Left cardiac atrium (tissue), 4 donors: ENCODE results near the gene GLYATL1. TPM values are rescaled to one million over a fixed set of nuclear protein-coding genes. Genes with fewer than 3 reads are reported as not detected.
A peak's percentile ranks its signal among the peaks of the same experiment; 100 is the strongest.

Experiments
- ATAC-seq, 2 donors: fragments of 200-7000 bp; cut with Tn5 transposase; one replicate each; pipeline ENCODE4 v1.9.1; 2020; ENCODE audit warnings: mild to moderate bottlenecking in 2 of 2, moderate library complexity in 2 of 2
- DNase-seq: peaks from one replicate; pipeline ENCODE4 v3.0.0-alpha.2; 2020
- intact Hi-C, 2 donors: fragments of 100-400 bp; cut with DNase I; formaldehyde crosslinking; loops; one replicate each; pipeline versions ENCODE4 v1.14.1 to v1.15.1; 2022 to 2023
- long read RNA-seq: library from polyadenylated mRNA; unstranded; transcript quantifications from one replicate; pipeline ENCODE4 v2.0.0, GENCODE V29; 2021
- total RNA-seq, 2 donors: library from RNA; stranded (reverse); fragmentation: NEBNext Ultra II Directional; extraction: Animal tissue kit (Norgen Biotek cat#: 25700); gene quantifications; one replicate each; pipeline ENCODE4 v1.2.1, GENCODE V29; 2021
- donor health status: DM: no; HTN: yes; CAD: no.
- donor health status: DM: no; HTN: yes; CAD: no; lungs with severe emphysema.
- donor health status: DM: yes; HTN: yes; CAD: no.
- donor health status: Dilated cardiomyopathy.

GLYATL1 gene
- not detected for total RNA-seq
- long read RNA-seq = 0 reads

- ATAC-seq (no peak), DNase-seq (no peak)
- intact Hi-C loops = no loop called here
Observed at GRCh38 chr11:58939277-58939676, at the start of gene GLYATL1. GLYATL1 (plus strand) TSS chr11:58939488; CDS start chr11:58947088, 7,600 bp downstream.

GRCh38 chr11:58893899-58894298, 45.4 kb upstream of the GLYATL1 start:
- DNase-seq (no peak), ATAC-seq (no peak)

DNA sequence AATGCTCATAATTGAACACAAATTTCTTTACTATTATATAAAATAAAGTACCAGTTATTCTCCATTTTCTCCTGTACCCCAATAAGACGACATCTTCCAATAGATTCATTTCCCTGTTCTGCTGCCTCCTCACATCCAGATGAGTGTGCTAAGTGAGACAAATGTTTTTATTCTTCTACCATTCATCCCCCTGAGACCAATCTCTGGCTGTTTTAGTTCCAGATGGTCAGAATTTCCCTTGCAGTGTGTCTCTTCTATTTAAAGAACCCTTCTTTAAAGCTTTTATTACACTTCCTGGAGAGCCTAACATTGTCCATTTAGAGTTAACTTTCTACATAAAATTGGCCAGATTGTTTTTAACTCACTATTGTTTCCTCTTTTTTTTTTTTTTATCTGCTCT, 41.2 kb upstream of the GLYATL1 start:
- DNase-seq (no peak), ATAC-seq (no peak)
- intact Hi-C loops = no loop called here

More at GRCh38 chr11:58893899-58894298, 45.4 kb upstream of the GLYATL1 start:
- intact Hi-C loops = no loop called here

DNA sequence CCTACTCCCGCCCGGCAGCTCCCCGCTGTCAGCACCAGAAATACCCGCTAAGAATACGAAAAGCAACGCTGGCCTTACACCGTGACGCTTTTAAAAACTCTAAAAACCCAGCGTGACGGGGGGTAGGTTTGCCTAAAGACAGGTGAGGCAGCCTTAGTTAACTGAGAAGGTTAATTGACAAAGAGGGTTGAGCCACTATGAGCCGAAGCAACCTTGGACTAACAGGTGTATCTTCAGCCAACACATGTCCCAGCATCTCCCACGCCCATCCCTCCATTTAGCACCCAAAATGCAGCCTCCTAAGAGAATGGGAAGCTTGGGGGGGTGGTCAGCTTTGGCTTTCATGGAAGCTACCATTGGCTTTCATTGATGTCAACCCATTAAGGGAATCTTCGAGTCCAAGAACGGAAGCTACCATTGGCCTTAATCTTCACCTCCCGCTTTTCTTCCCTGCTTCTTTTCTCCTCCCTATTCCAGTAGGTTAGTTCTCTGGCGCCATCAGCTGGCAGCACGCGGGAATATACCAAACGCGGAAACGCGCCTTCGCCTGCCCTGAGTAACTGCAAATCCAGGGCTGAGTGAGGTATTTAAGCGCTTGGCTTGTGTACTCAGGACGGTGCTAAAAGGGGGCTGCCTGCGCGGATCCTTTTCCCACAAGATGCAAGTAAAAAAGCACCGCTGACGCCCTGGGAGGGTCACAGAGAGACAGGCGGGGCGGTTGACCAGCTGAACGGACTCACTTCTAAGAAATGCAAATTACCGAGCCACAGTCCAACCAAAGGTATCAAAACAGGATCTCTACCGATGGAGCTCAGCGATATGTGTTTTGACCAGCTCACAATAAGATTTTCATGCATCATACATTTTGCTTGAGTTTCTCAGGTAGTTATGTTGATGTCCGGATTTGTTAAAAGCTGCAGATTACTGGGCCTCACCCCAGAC, 38.5 kb upstream of the GLYATL1 start:
- DNase-seq (peak; percentile 60), ATAC-seq (peak; percentile 53 to 80)
- intact Hi-C loops = no loop called here

DNA sequence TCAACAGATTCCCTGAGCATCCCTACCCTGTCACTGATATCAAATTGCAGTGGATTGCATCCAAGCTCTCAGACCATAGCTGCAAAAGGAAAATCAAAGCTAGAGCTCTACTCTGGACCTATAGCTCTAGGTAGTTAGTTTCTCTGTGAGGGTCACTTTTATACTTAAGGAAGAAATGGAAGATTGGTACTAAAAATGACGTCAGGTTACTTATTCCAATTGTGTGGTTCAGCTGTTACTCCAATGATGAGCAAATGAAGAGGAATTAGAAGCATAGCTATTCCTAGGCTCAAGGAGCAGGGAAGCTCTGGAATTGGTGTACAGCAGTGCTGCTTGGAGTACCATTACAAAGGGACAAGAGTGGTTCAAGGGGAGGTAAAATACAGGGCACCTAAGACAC, 36.4 kb upstream of the GLYATL1 start:
- intact Hi-C loops = no loop called here
- ATAC-seq (no peak), DNase-seq (no peak)

GRCh38 chr11:58905011-58905720, 34.1 kb upstream of the GLYATL1 start:
- DNase-seq (peak; percentile 37), ATAC-seq (peak; percentile 19 to 78)
- intact Hi-C loops = no loop called here

DNA sequence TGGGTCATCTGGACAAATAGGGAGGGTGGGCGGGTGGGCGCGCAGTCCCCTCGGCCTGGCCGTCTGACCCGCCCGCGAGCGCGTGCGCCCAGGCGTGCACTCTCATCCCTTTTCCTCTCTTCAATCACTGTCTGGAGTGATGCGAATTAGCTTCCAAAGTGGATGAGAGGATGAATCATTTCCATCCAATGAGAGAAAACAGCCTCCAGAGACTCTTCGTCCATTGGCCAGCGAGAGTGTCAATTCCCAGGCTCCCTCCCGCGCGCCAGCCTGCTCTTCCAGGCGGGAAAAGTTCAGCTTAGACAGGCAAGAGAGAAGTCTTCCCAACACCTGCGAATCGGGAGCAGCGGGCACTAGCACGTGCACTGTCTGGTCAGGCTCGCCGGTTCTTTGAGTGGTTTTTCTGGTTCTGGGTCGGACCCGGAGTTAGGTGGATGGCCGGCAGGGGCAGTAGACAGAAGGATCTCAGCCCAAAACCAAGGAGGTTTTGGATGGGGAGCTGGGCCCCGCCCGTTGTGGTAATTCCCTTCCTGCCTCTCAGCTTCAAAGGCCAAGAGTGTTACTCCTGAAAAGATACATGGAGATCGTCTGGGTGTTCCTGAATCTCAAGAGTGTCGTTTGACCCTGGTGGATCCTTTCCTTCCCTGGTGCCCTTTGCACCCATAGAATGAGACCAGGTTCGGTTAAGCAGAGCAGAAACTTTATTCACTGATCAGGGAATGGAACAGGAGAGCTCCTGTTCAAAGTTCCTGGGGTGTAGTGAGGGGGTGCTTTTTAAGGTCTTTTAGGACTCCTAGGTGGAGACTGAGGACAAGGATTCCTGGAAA, 33.4 kb upstream of the GLYATL1 start:
- intact Hi-C loops = no loop called here
- peak; percentile 80 to 97 for ATAC-seq
- DNase-seq = peak; percentile 51

GRCh38 chr11:58907780-58908179, 31.5 kb upstream of the GLYATL1 start:
- no peak for DNase-seq
- intact Hi-C loops = no loop called here

GRCh38 chr11:58912124-58912523, 27.2 kb upstream of the GLYATL1 start:
- DNase-seq (no peak), ATAC-seq (no peak)
- intact Hi-C loops = no loop called here

More at GRCh38 chr11:58907780-58908179, 31.5 kb upstream of the GLYATL1 start:
- no peak for ATAC-seq

GRCh38 chr11:58913685-58914084, 25.6 kb upstream of the GLYATL1 start:
- no peak for DNase-seq
- intact Hi-C loops = no loop called here
- ATAC-seq = no peak

DNA sequence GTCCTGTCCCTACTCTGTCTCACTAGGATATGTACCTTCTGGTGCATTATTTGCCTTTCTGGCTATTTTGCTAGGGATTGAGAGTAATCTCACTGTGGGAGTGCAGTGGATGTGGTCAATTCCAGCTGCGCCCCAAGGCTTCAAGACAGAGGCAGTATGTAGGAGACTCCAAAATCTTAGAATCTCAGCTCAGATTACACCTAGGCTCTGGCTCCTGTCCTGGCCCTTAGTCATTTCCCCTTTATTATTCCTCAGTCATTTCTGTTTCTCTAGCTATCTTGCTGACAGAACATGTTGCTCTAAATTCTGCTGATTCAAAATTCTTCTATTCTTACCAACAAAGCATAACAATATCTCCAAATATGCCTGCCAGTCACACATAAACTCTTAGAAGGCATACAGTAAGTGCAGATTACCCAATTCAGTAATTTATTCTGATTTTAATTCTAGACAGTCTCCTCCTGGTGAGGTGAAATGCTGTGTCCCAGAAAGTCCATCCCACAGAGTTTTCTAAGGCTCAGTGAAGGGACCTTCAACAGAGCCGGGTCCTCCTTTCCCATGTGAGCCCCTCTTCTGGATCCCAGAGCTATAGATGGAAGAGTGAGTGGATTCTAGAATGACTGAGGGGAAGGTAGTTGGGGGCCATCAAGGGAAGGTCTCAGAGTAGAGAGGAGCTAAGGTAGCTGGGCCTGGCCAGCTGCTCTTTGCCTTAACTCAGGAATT, 24.3 kb upstream of the GLYATL1 start:
- ATAC-seq = no peak
- no peak for DNase-seq
- intact Hi-C loops = no loop called here

GRCh38 chr11:58916637-58917036, 22.7 kb upstream of the GLYATL1 start:
- intact Hi-C loops = no loop called here
- no peak for DNase-seq
- no peak for ATAC-seq

GRCh38 chr11:58917159-58917783, 22.0 kb upstream of the GLYATL1 start:
- DNase-seq (no peak), ATAC-seq (no peak)
- intact Hi-C loops = no loop called here

- DNase-seq = no peak
- ATAC-seq = no peak
- intact Hi-C loops = no loop called here
Observed at GRCh38 chr11:58919561-58919960, 19.7 kb upstream of the GLYATL1 start.

- ATAC-seq = no peak
- intact Hi-C loops = no loop called here
- no peak for DNase-seq
Observed at GRCh38 chr11:58919980-58920379, 19.3 kb upstream of the GLYATL1 start.

DNA sequence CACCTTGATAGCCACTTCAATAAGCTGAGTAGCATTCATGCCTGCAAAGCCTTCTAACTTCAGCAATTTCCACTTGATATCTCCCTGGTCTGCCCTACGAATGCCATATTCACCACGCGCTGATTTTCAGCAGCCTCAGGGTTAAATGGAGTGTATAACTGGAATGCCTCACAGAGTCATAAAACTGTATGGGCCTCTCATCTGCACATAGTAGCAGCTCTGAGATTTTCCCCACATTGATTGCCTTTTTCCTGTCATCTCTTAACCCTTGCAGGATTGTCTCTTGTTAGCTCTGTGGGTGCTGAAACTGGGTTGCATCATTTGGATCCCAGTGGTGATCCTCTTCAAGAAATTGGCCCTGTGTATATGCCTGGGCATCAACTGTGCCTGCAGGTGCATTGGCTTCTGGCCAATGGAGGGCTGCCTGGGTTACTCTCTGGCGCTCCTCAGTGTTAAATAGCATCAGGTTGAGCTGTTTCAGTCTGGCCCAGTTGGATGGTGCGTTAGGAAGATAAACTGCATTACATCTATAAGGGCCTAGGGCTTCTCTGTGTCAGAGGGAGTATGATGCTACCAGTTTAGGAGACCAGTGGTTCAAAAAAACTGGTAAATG, 17.4 kb upstream of the GLYATL1 start:
- intact Hi-C loops = no loop called here

GRCh38 chr11:58922479-58922878, 16.8 kb upstream of the GLYATL1 start:
- DNase-seq = no peak
- intact Hi-C loops = no loop called here

More for the DNA sequence above, 17.4 kb upstream of the GLYATL1 start:
- DNase-seq (no peak), ATAC-seq (no peak)

DNA sequence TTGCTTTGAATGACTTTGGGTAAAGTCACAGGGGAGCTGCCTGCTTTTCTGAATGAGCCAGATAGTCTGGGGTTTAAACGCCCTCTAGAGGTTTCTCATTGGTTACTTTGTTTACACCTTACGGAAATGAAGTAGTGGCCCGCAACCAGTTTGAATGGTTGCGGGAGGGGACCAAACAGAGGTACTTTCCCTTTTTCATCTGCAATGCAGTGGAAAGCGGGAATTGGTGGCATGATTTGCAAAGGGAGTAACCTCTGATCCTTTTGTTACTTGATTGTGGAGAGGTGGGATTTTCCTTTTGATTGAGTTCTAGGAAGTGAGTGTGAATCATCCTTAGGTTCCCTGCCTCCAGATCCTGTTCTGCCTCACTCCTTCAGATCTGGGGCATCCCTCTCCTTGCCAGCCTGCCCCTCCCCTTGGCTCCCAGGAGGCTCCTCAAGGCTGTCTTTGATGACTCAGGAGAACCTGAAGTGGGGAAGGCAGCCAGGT, 15.9 kb upstream of the GLYATL1 start:
- ATAC-seq (peak; percentile 38 to 90), DNase-seq (no peak)
- intact Hi-C loops = no loop called here

More at GRCh38 chr11:58922479-58922878, 16.8 kb upstream of the GLYATL1 start:
- ATAC-seq = no peak
